Measurements from ENCODE around the gene DNM3.
"Not testable (repeated sequence)": the region's sequence is repeated elsewhere in the genome, so short reads cannot be mapped to it uniquely, and the experiment has no call there.

The DNM3 gene

DNA sequence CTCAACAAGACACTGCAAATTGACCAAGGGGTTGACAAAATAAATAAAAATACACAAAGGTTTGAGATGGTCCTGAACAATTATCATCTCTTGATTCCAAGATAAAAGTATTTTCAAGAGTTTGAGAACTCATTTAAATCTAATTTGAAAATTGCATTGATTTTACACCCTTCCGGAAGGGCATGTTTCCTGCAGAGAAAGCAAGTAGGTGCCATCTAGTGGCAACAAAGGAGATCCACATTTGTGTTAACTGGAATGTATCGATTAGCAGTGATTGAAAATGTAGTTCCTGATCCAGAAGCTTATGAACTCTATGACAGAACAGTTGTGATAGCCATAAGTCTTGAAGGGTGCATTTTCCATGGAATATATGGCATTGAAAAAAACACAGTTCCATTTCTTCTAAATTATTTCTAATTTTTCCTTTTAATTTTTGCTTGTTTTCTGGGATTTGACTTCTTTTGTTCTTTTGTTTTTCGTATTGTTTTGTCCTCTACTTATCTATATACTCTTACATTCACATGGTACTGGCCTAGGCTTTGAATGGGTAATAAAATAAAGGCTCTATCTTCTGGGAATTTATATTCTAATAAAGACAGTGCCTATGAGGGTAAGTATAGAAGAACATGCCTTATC lies 143.7 kb downstream of the DNM3 start:
- peak in 1 of 2 donors; percentile 56 for ATAC-seq

DNA sequence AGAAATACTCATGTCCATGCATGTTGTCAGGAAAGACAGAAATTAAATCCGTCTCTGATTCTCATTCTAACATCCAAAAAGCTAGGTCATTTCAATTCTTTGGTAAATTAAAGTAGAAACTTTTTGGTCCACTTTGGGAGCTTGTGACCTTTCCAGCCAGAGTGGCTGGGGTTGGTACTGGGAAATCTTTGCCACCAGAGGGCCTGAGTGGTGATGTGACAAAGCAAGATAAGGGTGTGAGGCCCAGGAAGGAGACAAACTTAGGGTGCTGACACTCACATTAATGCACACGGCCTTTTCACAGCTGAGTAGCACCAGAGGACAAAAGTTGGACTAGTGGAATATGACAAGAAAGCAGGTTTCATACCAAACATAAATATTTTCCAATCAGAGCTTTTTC lies 144.3 kb downstream of the DNM3 start:
- no peak for ATAC-seq

DNA sequence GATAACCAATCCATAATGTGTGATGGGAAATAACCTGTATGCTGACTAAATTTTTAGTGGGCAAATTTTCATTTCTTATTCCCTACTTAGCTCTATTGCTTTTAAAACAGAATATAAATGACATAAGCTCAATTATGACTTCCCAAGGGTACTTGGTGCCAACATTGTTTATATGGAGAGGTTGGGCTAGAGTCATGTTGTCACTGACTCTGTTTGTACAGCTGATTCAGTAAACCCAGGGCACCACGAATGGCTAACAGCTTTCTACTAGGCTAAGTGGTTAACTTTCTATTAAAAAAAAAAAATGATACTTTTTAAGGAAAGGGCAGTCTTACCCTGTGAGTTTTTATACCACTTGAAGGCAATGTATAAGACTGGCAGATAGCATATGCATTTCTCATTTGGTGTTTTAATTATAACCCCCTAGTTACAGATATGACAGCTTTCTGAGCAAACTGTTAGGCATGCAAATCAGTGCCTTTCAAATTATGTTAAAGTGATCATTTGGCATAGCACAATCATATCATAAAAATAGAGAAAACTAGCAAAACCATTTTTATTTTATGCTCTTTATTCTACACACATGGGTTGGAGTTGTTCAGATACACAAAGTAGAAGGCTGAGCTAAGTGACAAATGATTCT lies 147.1 kb downstream of the DNM3 start:
- ATAC-seq = no peak

DNA sequence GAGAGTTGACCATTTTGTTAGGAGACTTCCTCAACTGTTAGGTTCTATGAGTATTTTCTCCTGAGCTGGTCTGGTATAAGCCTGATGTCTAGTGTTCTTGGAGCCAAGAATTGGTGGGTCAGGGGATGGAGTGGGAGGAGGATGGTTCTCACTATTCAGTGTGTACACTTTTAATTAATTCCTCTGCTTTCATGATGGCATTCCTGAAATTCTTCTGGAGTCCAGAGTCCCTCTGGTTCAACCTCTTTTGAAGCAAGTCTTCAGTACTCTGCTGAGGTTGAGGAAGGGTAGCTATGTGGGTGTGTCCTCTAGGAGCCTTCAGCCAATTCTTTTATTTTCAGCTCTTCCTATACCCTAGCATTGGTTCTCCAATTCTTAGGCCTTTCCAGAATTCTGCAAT lies 149.1 kb downstream of the DNM3 start:
- no peak for ATAC-seq

DNA sequence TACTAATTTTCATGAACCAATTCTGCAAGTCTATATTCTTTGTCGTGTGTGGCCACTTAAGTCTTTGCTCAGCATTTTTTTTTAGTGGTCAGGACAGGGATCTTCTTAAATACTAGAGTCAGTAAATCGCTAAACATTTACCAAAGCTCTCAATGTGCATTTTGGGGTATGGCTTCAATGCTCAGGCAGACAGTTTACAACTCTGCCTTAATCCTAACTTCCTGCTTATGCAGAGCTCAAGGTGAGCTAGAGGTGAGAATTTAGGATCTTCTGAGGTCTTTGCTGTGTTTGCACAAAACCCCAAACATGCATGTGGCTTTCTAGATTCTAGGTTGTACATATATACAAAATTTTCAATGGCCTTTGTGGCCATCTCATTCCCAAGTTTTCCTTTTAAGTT lies 153.0 kb downstream of the DNM3 start:
- no peak for ATAC-seq

DNA sequence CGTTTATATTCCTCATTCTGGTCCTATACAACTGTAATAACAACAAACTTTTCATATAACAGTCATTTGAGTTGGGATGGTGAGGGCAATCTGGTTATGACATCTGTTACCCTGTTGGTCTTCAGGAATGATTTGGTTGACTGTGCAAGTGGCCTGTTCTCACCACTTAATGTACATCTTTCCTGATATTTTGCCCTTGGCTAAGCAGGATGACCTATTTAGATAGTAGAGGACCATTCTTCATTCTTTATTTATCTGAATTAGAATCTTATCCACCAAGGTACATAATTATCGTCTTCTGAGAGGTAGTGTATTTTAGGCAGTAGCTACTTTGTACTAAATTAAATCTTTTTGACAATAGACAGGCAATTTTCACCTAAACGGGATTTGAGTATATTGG lies 154.3 kb downstream of the DNM3 start:
- ATAC-seq = no peak

DNA sequence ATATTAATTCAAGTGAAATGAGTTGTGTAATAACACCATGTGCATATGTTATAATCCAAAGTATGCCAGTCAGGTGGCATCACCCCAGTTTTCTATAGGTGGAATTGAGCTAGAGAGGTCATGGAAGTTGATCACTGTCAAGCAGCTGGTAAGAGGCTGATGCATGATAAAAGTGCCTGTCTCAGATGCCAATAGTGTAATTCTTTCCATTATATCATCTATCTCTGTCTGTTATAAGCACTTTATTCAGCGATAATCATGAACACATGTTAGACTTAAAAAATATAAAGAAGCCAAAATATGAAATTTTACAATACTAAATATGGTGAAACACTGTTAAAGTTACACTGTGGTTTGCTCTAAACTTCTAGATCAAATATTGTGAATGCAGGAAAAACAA lies 156.6 kb downstream of the DNM3 start:
- ATAC-seq = no peak

DNA sequence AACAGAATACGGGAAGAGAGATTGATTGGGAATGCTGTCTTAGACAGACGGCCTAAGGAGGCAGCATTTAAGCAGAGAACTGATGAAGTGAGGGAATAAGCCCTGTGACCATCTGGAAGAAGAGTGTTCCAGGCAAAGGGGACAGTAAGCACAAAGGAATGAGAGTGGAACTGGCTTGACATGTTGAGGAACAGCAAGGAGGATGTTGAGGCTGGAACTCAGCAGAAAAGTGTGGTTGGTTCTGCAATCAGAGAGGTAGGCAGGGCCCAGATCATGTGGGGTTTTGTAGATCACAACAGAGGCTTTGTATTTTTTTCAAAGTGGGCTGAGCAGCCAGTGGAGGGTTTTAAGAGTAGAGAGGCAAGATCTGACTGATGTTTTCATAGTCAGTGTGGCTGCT lies 157.4 kb downstream of the DNM3 start:
- ATAC-seq = no peak

DNA sequence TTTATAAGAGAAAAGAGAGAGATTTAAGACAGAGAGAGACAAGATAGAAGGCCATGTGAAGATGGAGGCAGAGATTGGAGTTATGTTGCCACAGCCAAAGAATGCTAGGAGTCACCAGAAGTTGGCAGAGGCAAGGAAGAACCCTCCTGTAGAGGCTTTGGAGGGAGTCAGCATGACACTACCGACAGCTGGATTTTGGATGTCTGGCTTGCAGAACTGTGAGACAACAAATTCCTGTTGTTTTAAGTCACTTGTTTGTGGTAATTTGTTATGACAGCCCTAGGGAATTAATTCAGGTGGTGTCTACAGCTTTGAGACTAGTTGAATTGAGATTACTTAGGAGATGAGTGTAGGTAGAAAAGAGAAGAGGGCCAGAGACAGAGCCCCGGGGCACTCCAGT lies 158.5 kb downstream of the DNM3 start:
- ATAC-seq = no peak

DNA sequence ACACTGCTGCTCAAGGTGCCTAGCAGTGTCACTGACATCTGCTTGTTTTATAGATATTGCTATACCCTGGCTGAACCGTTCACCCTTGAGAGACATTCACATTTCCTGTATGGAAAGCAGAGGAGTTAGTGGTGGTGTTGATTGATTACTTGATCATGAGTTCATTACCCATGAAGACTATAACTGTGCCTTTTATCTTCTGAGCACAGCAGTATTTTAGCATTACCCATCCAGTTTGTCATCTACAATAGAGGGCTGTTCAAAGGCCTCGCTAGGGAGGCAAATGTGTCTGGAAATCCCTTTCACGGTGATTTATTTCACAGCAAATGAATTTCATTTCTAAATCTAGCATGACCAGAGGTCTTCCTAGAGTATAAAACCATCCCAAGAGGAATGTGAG lies 160.0 kb downstream of the DNM3 start:
- ATAC-seq = no peak

DNA sequence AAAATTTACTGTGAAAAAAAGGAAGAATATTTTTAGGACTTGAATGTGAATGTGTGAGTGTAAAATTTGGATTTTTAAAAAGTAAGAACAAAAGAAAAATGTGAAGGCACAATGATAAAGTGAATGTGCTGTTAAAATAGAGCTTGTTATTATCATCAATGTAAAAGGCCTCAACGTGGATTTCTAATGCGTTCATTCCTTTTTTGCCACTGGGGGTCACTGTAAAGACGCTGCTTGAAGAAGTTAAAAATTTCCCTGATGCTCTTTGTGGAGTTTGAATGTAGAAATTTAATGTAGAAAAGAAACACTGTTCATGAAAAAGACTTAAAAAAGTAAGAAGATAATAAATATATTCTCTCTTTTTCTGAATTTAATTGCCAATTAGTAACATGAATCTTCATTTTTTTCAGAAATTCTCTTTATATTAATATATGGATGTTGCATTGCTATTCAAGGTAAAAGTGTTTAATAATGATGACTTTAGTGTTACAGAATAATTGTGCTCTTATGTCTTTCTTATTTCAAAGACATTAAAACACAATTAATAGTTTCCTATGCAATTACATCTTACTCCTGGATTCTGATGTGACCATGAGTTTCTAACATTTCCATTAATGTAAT lies 161.5 kb downstream of the DNM3 start:
- ATAC-seq = no peak

DNA sequence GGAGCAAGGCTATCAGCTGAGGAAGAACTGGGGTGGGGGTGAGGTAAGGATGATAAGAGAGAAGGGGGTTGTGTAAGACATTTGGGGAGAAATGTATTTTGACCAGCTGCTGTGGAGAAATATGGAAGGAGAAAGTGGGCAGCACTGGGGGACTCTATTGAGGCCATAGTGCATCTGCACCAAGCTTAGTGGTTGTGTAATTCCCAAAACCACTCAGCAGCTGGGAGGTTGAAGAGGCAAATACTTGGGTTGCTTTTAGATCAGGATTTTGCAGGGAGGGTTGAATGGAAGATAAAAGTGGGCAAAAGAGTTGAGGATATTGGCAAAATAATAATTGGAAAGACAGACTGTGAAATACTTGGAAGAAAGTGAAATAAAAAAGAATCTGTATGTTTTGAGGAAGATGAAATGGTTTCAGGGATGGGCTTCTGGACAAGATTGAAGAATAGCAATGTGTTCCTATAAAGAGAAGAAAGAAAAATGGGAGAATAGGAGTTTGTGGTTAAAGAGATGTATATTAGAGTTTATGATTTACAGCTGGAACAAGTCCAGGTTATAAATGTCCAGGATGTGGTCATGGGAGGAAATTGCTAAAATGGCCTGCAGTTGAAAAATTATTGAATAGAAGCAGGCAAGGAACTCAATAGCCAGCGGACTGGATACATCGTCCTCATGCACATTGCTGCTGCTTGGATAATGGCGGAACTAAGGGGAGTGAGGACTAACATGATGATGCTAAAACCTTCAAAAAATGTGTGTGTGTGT lies 162.7 kb downstream of the DNM3 start:
- no peak for ATAC-seq

DNA sequence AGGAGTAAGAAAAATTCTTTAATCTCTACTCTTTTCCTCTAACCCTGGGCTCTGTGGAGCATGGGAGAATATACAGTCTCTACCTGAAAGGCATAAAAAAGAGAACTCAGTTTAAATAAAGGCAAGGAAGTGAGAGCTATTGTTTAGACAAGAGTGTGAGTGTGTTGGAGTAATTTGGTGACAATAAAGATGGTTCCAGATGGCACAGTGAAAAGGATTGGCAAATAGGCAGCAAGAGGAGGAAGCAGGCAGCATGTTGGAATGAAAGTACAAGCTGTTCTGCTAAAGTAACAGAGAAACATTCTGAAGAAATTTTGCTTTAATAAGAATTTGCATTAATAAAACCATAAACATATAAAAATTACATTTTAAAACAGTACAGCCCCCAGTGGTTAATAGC lies 163.4 kb downstream of the DNM3 start:
- ATAC-seq = no peak

DNA sequence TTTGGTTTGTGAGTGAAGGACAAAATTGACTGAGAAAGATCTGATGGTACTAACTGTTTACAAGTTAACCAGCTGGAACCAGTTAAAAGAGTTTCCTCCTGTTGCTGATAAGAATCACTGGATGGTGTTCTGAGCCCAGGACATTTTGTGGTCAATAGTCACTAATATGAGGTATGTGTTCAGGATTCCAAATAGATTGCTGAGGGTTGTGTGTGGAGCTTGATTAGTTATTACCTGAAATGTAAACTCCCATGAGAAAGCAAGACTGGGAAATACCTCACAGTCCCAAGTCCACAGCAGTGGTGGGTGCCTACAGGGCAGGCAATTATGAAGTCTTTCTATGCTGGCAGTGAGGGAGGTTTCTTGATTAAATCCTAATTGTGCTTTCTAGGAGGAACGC lies 164.6 kb downstream of the DNM3 start:
- no peak for ATAC-seq

DNA sequence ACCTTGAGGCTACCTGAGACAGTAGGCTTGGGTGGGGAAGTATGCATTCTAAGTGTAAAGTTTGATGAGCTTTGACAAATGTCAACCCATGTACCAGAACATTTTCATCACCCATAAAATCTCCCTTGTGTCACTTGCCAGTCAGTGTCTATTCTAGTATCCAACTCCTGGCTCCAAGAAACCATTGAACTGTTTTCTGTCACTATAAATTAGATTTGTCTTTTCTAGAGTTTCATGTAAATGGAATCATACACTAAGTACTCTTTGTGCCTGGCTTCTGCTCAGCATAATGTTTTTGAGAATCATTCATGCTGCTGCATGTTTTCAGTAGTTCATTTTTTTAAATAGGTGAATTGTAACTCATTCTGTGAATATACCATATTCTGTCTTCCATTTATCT lies 165.4 kb downstream of the DNM3 start:
- no peak for ATAC-seq

DNA sequence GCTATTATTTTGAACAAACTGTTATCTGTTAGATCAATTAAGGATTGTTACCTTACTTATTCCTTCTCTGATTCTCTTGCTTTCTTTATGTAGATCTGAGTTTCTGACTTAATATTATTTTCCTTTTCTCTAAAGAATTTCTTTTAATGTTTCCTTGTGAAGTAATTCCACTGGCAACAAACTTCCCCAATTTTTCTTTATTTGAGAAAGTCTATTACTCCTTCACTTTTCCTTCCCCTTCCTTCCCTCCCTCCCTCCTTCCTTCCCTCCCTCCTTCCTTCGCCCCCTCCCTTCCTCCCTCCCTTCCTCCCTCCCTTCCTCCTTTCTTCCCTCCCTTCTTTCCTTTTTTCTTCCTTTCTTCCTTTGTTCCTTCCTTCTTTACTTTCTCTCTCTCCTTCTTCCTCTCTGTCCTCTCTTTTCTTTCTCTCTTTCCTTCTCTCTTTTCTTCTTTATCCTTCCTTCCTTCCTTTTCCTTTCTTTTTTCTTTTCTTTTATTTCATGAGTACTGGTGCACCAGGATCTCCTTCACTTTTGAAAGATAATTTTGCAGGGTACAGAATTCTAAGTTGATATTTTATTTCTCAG lies 177.5 kb downstream of the DNM3 start:
- no peak for ATAC-seq

DNA sequence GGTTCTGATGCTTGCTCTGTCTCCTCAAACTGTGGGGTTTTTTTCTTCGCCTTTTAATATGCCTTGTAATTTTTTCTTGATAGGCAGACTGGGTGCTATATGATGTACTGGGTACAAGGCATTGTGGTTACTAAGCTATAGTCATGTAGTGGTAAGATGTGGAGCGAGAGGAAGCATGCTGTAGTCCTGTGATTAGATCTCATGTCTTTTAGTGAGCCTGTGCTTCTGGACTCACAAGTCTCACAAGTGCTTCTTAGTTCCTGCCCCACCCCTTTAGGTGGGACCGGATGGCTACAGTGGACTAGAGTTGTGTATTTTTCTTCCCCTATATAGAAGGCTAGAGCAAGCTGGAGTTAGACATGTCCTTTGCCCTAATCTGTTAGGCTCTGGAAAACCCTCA lies 178.7 kb downstream of the DNM3 start:
- no peak for ATAC-seq

DNA sequence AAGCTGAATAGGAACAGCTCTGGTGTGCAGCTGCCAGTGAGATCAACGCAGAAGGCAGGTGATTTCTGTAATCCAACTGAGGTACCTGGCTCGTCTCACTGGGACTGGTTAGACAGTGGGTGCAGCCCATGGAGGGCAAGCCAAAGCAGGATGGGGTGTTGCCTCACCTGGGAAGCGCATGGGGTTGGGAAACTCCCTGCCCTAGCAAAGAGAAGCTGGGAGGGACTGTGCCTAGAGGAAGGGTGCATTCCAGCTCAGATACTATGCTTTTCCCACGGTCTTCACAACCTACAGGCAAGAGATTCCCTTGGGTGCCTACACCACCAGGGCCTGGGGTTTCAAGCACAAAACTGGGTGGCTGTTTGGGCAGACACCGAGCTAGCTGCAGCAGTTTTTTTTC lies 183.2 kb downstream of the DNM3 start:
- ATAC-seq = no peak

DNA sequence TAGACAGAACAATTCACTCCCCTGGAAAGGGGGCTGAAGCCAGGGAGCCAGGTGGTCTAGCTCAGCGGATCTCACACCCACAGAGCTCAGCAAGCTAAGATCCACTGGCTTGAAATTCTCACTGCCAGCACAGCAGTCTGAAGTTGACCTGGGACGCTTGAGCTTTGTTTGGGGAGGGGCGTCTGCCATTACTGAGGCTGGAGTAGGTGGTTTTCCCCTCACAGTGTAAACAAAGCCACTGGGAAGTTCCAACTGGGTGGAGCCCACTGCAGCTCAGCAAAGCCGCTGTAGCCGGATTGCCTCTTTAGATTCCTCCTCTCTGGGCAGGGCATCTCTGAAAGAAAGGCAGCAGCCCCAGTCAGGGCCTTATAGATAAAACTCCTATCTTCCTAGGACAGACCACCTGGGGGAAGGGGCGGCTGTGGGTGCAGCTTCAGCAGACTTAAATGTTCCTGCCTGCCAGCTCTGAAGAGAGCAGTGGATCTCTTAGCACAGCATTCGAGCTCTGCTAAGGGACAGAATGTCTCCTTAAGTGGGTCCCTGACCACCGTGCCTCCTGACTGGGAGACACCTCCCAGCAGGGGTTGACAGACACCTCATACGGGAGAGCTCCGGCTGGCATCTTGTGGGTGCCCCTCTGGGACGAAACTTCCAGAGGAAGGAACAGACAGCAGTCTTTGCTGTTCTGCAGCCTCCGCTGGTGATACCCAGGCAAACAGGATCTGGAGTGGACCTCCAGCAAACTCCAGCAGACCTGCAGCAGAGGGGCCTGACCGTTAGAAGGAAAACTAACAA lies 183.8 kb downstream of the DNM3 start:
- ATAC-seq = not testable (repeated sequence)

DNA sequence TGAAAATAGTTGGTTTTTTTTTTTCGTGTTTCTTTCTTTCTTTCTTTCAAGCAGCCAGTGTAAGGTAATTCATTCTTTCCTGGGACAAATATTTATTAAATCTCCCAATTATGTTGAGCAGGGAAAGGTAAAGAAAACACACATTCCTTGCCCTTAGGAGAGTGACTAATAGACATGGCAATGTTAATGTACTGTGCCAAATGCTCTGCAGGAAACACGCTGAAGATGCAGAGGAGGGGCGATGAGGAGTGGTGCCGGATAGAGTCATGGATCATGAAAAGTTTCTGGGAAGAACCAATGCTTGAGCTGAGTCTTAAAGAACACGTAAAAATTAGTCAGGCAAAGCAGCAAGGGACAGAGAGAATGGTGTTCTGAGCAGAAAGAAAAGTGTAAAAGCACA lies 199.2 kb downstream of the DNM3 start:
- no peak for ATAC-seq

DNA sequence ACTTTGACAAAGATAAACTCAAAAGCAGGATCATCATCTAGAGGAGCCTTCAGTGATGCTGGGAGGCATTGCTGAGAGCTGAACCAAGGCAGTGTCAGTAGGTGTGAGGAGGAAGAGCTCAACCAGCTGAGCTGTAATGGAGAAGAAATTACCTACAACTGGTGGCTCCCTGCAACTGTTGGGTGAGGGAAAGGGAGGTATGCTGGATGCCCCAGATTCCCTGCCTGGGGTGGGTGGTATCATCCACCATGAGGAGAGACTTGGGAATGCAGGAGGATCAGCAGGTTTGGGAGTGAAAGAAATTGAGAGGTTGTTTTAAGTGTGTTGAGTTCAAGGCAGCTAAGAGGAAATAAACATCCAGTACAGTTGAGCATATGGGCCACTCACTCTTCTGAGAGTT lies 199.8 kb downstream of the DNM3 start:
- ATAC-seq = no peak

DNA sequence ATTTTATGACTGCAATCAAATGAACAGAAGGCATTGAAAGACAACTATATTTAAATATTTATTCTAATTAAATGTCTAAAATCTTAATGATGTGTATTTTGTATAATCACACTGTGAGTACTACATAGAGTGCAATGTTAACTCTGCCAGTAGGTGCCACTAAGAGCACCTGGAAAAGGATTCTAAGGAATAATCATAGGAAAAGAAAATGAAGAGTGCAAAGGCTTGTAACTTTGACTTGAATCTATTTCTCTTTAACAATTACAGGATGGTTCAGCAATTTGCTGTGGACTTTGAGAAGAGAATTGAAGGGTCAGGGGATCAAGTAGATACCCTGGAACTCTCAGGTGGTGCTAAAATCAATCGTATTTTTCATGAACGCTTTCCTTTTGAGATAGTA lies 200.4 kb downstream of the DNM3 start:
- no peak for ATAC-seq

DNA sequence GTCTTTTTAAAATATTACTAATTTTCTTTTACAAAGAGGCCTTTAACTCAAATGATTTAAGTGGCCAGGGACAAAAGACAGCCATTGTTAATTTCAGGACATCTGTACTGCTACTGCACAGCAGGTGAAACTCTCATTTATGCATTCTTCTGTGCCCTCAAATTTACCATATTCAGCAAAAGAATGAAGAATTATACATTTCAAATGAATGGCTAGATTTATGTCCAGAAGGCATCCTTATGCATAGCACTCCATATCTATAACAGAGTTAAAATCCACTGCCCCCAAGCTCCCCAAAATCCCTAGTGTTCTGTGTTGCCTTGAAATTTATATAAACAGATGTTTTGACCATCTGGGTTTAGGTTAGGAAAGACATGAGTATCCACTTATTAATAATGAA lies 202.6 kb downstream of the DNM3 start:
- no peak for ATAC-seq
